Measurements from ENCODE around the gene C2orf92.
"Not testable (repeated sequence)": the region's sequence is repeated elsewhere in the genome, so short reads cannot be mapped to it uniquely, and the experiment has no call there.

C2orf92 gene

DNA sequence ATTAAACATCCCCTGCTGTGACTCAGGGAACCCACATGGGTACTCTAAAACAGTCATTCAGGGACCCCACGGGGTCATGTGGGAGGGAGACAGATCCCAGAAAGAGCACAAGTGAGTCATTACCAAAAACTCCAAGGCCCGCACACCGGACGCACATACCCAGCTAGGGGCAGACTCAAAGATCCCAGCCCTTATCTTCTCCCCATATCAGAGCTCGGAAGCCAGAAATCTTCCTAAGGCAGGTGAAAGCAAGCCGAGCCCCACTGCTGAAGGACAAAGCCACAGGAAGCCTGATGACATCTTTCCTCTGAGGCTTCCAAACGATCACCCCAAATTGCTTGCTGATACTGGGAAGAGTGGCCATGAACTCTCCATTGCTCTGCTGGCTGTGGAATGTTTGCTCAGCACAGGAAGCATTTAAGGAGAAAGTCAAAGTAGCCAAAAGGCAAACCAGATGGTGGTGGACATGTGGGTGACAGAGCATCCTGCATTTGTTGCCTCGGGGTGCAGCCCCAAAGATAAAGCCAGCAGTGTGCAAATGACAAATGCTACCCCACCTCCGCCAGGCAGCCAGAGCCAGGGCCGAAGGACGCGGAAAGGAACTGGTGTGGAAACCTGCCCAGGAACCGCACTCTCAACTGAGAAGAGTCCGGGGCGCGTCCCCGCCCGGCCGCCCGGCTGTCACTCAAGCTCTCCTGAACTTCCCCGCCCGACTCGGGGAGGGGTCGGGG, 6.5 kb upstream of the C2orf92 start:
- Histone ChIP-seq H3K27ac (ENCODE audit: low read depth, low read length) (peak overlapping the region; percentile 59), H3K9ac (ENCODE audit: low read length) (peak overlapping the region; percentile 53), H3K36me3 (ENCODE audit: control insufficient read depth, insufficient read depth, low read length) (peaks cover 22% of the 10 kb centered on the region), H3K4me3 (ENCODE audit: low read length) (peak overlapping the region; percentile 66), H3K27me3 (ENCODE audit: control insufficient read depth, insufficient read depth, low read length) (no peaks in the 10 kb centered on the region), H3K4me1 (ENCODE audit: control insufficient read depth, insufficient read depth, low read length) (peaks cover 13% of the 10 kb centered on the region)

DNA sequence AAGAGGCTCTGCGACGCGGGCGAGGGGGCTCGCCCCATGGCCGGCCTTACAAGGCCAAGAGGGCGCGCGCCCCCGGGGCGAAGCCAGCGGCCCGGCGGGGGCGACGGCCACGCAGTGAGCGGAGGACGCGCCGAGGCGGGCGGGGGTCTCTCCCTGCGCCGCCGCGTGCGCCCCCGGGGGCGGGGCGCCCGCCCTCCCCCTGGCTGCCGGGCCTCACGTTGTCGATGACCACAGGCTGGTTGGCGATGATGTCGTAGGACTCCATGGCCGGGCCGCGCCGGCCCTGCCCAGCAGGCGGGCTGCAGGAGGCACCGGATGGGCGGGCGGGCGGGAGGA, 5.9 kb upstream of the C2orf92 start:
- Histone ChIP-seq H3K27ac (ENCODE audit: low read depth, low read length) (peak overlapping the region; percentile 59), H3K4me3 (ENCODE audit: low read length) (peak overlapping the region; percentile 66), H3K4me1 (ENCODE audit: control insufficient read depth, insufficient read depth, low read length) (peaks cover 13% of the 10 kb centered on the region), H3K9ac (ENCODE audit: low read length) (peak overlapping the region; percentile 53), H3K27me3 (ENCODE audit: control insufficient read depth, insufficient read depth, low read length) (no peaks in the 10 kb centered on the region), H3K36me3 (ENCODE audit: control insufficient read depth, insufficient read depth, low read length) (peaks cover 16% of the 10 kb centered on the region)

DNA sequence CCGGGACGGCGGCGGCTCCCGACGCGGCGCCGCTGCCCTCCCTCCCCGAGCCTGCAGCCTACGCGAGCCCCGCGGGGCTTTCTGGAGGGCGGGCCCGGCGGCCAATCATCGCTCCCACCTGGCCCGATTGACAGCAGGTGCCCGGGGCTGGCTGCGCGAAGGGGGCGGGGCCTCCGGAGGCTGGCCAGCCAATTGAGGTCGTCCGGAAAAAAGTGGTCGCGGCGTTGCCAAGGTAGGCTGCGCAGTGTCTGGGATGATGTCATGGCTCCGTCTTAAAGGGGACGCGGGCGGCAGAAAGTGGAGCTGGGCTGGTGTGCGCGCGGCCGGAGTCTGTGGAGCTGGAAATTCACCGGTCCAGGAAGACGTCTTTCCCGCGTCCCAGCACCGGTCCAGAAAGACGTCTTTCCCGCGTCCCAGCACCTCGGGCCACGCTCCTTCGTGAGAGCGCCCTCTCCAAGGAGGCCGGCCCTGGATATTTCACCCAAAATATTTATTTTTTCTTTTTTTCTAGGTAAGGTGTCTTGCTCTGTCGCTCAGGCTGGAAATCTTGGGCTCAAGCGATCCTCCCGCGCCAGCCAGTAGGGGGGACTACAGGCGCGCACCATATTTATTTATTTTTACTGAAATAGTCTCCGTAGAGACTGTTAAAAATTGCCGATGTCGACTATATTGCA, 5.4 kb upstream of the C2orf92 start, which contains the start of gene ACTR1B:
ACTR1B (minus strand) TSS at position 83 of the 674 bp plus-strand sequence. CDS start 154 bp downstream, outside the sequence.
- H3K27me3 ChIP-seq (ENCODE audit: control insufficient read depth, insufficient read depth, low read length) = no peaks in the 10 kb centered on the region
- H3K4me1 ChIP-seq (ENCODE audit: control insufficient read depth, insufficient read depth, low read length) = peaks cover 13% of the 10 kb centered on the region
- H3K4me3 ChIP-seq (ENCODE audit: low read length) = peak within 1 kb of the TSS; percentile 76
- H3K36me3 ChIP-seq (ENCODE audit: control insufficient read depth, insufficient read depth, low read length) = peaks cover 11% of the 10 kb centered on the region
- H3K27ac ChIP-seq (ENCODE audit: low read depth, low read length) = peak within 1 kb of the TSS; percentile 89
- peak within 1 kb of the TSS; percentile 83 for H3K9ac ChIP-seq (ENCODE audit: low read length)

DNA sequence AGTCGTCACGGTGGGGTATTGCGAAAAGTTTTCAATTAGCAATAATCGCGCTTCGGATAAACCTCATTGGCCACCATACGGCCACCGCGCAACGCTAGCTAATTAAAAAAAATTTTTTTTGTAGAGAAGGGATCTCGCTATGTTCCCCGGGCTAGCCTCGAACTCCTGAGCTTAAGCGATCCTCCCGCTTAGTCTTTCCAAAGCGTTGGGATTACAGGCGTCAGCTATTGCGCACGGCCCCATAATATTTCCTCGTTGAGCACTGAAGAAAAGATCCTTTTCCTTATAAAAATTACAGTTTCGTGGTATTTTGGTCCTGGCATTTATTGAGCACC, 4.9 kb upstream of the C2orf92 start:
- peaks cover 13% of the 10 kb centered on the region for H3K4me1 ChIP-seq (ENCODE audit: control insufficient read depth, insufficient read depth, low read length)
- peak overlapping the region; percentile 83 for H3K9ac ChIP-seq (ENCODE audit: low read length)
- H3K36me3 ChIP-seq (ENCODE audit: control insufficient read depth, insufficient read depth, low read length) = peaks cover 8% of the 10 kb centered on the region

DNA sequence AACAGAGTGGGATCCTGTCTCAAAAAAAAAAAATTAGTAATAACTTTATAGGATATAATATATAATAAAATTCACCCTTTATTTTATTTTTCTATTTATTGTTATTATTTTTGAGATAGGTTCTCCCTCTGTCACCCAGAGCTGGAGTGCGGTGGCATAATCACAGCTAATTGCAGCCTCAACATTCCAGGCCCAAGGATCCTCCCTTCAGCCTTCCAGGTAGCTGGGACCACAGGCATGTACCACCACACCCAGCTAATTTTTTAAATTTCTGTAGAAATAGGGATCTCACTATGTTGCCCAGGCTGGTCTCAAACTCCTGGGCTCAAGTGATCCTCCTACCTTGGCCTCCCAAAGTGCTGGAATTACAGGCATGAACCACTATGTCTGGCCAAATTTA, 958 bp downstream of the C2orf92 start:
- Histone ChIP-seq H3K4me1 (ENCODE audit: control insufficient read depth, insufficient read depth, low read length) (no peaks in the 10 kb centered on the region), H3K36me3 (ENCODE audit: control insufficient read depth, insufficient read depth, low read length) (no peaks in the 10 kb centered on the region), H3K9ac (ENCODE audit: low read length) (no peak overlapping the region), H3K27ac (ENCODE audit: low read depth, low read length) (no peak overlapping the region), H3K27me3 (ENCODE audit: control insufficient read depth, insufficient read depth, low read length) (no peaks in the 10 kb centered on the region), H3K4me3 (ENCODE audit: low read length) (no peak overlapping the region)

More for the DNA sequence above, 4.9 kb upstream of the C2orf92 start:
- H3K27ac ChIP-seq (ENCODE audit: low read depth, low read length) = peak overlapping the region; percentile 89
- H3K27me3 ChIP-seq (ENCODE audit: control insufficient read depth, insufficient read depth, low read length) = no peaks in the 10 kb centered on the region
- peak overlapping the region; percentile 76 for H3K4me3 ChIP-seq (ENCODE audit: low read length)

DNA sequence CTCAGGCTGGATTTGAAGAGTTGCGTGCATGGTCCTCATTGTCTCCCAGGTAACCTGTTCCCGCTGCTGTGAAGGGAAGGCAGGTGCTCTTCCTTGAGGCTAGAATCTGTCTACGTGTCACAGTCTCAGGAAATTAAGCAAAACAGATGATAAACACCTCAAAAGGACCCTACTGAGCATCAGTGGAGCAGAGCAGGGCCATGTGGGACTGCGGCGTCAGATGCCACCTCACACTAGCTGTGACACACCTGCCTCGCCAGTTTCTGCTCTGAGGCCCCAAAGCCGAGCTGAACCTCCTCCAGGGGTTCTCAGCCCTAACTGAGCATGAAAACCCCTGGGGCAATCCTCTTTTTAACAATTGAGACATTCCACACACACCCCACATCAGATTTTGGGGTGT, 2.0 kb downstream of the C2orf92 start:
- Histone ChIP-seq H3K4me3 (ENCODE audit: low read length) (no peak overlapping the region), H3K27ac (ENCODE audit: low read depth, low read length) (no peak overlapping the region), H3K27me3 (ENCODE audit: control insufficient read depth, insufficient read depth, low read length) (no peaks in the 10 kb centered on the region), H3K36me3 (ENCODE audit: control insufficient read depth, insufficient read depth, low read length) (no peaks in the 10 kb centered on the region), H3K4me1 (ENCODE audit: control insufficient read depth, insufficient read depth, low read length) (no peaks in the 10 kb centered on the region), H3K9ac (ENCODE audit: low read length) (no peak overlapping the region)

DNA sequence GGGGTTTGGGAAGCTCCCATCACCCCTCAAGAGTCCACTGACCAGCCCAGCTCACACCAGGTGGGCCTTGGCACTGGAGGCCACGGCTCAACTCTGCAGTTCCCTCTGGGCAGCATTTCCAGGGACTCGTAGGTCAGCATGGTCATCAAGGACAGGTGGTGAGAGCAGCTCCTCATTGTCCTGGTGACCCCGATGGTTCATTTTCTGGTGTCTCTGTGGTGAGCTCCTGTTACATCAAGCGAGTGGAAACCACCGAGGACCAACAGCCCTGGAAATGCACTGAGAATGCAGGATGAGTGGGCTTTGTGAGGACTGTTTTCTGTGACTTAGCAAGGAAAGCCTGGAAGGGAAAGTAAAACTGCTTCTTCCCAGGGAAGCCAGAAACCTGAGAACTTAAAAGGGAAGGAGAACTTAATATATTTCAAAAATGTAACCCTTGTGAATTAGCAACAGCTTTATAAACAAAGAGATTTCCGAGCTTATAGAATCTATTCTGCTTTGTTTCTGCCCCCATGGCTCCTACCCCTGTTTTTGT, 3.2 kb downstream of the C2orf92 start:
- H3K4me1 ChIP-seq (ENCODE audit: control insufficient read depth, insufficient read depth, low read length); H3K9ac ChIP-seq (ENCODE audit: low read length); H3K4me3 ChIP-seq (ENCODE audit: low read length); H3K27me3 ChIP-seq (ENCODE audit: control insufficient read depth, insufficient read depth, low read length); H3K27ac ChIP-seq (ENCODE audit: low read depth, low read length); H3K36me3 ChIP-seq (ENCODE audit: control insufficient read depth, insufficient read depth, low read length): not testable (repeated sequence)

DNA sequence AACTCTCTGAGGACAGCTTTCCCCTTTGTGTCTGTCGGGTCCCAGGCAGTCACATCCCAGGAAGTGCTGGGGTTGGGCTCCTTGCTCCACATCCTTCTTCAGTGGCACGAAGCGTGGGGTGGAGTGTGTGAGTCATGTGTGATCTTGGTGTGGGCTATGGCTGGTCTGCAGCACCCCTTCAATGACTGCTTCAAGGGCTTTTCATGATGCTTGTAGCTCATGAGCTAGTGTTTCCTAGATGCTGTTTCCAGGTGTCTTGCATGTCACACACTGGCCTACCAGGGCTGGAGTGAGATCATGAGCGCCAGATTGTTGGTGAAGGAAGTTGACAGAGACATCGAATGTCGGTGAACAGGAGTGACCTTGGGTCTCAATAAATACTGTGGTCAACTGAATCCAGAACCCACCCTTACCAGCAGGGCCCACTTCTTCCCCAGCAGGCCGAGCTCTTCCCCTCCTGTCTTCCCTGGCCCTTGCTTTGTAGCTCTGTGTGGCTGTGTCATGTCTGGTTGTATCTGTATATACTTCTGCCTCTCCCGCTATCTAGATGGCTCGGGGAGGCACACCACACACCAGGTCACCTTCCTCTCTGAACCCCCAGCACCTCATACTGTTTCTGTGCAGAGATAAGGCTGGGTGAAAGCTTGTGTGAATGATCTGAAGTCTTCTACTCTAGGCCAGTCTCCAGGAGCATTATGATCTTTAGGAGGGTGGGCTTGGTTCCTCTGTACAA, 3.8 kb downstream of the C2orf92 start:
- no peak overlapping the region for H3K9ac ChIP-seq (ENCODE audit: low read length)
- no peaks in the 10 kb centered on the region for H3K27me3 ChIP-seq (ENCODE audit: control insufficient read depth, insufficient read depth, low read length)
- no peaks in the 10 kb centered on the region for H3K36me3 ChIP-seq (ENCODE audit: control insufficient read depth, insufficient read depth, low read length)
- no peak overlapping the region for H3K27ac ChIP-seq (ENCODE audit: low read depth, low read length)
- no peak overlapping the region for H3K4me3 ChIP-seq (ENCODE audit: low read length)
- no peaks in the 10 kb centered on the region for H3K4me1 ChIP-seq (ENCODE audit: control insufficient read depth, insufficient read depth, low read length)

DNA sequence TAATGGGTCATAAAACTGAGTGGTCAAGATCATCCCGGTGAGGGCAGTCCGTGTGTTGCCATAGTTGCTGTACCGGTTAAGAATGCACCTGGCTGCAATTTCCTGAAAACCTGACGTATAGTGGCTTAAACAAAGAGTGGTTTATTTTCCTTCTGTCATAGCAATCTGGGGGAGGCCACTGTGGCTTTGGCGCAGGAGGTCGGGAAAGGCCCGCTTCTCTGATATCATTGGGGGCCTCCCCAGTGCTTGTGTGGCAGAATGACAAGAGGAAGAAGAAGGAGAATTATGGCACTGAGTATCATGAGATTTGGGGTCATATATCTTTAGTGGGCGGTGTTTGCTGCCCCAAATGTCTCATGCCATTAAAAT, 4.4 kb downstream of the C2orf92 start:
- no peak overlapping the region for H3K27ac ChIP-seq (ENCODE audit: low read depth, low read length)
- H3K4me1 ChIP-seq (ENCODE audit: control insufficient read depth, insufficient read depth, low read length) = no peaks in the 10 kb centered on the region
- H3K27me3 ChIP-seq (ENCODE audit: control insufficient read depth, insufficient read depth, low read length) = no peaks in the 10 kb centered on the region
- H3K36me3 ChIP-seq (ENCODE audit: control insufficient read depth, insufficient read depth, low read length) = no peaks in the 10 kb centered on the region
- H3K9ac ChIP-seq (ENCODE audit: low read length) = no peak overlapping the region
- no peak overlapping the region for H3K4me3 ChIP-seq (ENCODE audit: low read length)

DNA sequence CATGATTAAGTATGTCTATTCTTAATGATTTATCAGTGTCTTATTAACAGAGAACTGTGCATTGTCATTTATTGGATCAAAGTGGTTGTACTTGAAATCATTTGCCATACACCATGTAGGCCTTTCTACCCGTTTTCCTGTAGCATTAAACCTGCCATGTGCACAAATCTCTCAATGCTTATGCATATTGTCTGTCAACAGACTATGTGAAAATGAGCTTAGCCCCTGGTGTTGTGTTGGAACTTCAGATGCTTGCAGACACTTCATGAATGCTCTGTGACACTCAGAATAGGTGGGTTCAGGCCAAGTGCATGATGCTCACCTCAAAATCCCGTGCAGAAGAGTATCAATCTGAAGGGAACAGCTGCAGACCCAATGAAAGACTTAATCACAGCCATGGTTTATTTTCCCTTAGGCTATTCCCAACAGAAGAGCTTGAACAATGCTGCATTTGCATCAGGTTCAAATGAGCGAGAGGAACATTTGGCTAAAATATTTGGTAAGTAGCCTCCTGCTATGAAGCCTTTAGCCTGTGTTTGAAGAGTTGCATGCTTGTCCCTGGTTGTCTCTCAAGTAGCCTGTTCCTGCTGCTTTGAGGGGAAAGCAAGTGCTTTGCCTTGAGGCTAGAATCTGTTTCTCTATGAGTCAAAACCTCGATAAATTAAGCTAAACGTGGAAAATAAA, 6.1 kb downstream of the C2orf92 start:
- Histone ChIP-seq H3K27me3 (ENCODE audit: control insufficient read depth, insufficient read depth, low read length) (no peaks in the 10 kb centered on the region), H3K9ac (ENCODE audit: low read length) (no peak overlapping the region), H3K4me1 (ENCODE audit: control insufficient read depth, insufficient read depth, low read length) (no peaks in the 10 kb centered on the region), H3K36me3 (ENCODE audit: control insufficient read depth, insufficient read depth, low read length) (no peaks in the 10 kb centered on the region), H3K4me3 (ENCODE audit: low read length) (no peak overlapping the region), H3K27ac (ENCODE audit: low read depth, low read length) (no peak overlapping the region)

DNA sequence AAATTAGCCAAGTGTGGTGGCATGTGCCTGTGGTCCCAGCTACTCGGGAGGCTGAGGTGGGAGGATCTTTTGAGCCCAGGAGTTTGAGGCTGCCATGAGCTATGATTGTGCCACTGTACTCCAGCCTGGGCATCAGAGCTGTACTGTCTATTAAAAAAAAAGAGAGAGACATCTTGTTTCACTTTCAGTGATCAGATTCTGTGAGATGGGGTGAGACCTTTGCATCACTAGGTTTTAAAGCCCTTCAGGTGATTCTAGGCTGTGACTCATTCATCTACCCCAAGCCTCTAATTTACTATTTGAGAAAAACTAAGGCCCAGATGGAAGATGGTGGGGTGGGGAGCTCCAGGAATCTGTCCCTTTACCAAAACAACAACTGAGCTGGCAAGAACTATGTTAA, 7.1 kb downstream of the C2orf92 start:
- Histone ChIP-seq H3K36me3 (ENCODE audit: control insufficient read depth, insufficient read depth, low read length) (no peaks in the 10 kb centered on the region), H3K27me3 (ENCODE audit: control insufficient read depth, insufficient read depth, low read length) (no peaks in the 10 kb centered on the region), H3K4me3 (ENCODE audit: low read length) (no peak overlapping the region), H3K9ac (ENCODE audit: low read length) (no peak overlapping the region), H3K4me1 (ENCODE audit: control insufficient read depth, insufficient read depth, low read length) (no peaks in the 10 kb centered on the region), H3K27ac (ENCODE audit: low read depth, low read length) (no peak overlapping the region)

DNA sequence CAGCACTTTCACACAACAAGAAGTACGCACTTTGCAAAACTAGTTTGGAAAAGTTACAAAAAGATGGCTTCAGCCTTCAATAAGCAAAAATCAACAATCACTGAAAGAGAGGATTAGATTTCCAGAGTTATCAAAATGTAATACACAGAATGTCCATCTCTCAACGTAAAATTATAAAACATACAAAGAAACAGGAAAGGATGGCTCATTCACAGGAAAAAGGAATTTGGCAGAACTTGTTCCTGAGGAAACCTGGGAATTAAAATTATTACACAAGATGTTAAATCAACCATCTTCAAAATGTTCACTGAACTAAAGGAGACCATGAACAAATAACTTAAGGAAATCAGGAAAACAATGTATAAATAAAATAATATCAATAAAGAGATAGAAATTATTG, 8.0 kb downstream of the C2orf92 start:
- H3K4me3 ChIP-seq (ENCODE audit: low read length) = no peak overlapping the region
- H3K36me3 ChIP-seq (ENCODE audit: control insufficient read depth, insufficient read depth, low read length) = no peaks in the 10 kb centered on the region
- no peaks in the 10 kb centered on the region for H3K27me3 ChIP-seq (ENCODE audit: control insufficient read depth, insufficient read depth, low read length)
- no peak overlapping the region for H3K27ac ChIP-seq (ENCODE audit: low read depth, low read length)
- H3K4me1 ChIP-seq (ENCODE audit: control insufficient read depth, insufficient read depth, low read length) = no peaks in the 10 kb centered on the region
- no peak overlapping the region for H3K9ac ChIP-seq (ENCODE audit: low read length)
